ENCODE results near the gene TDRD10. TPM values are rescaled to one million over a fixed set of nuclear protein-coding genes. Genes with fewer than 3 reads are reported as not detected.

The TDRD10 gene
- total RNA-seq, 4 donors from 2014 or later, result 2.3 to 5.0 (median 4.3) TPM

GRCh38 chr1:154581766-154582165 lies 79.7 kb downstream of the TDRD10 start:
- no peak overlapping the region for H3K27ac ChIP-seq (replicated peaks in 1 of 4)
- no peak overlapping the region for H3K4me3 ChIP-seq
- intact Hi-C loops (cut with DNase I), result no loop called here
- no peaks in the 10 kb centered on the region for H3K9me3 ChIP-seq
- no peaks in the 10 kb centered on the region for H3K27me3 ChIP-seq
- H3K4me1 ChIP-seq, result peaks cover 15 to 22% (median 20%) of the 10 kb centered on the region in 4 donors
- TF ChIP-seq POLR2AphosphoS5 (IDR thresholded peaks at IDR 0.05) (no peak), POLR2A (IDR thresholded peaks at IDR 0.05; ENCODE audit: low read depth) (no peak), CTCF (IDR thresholded peaks at IDR 0.05) (no peak), EP300 (IDR thresholded peaks at IDR 0.05) (no peak)
- 71% methylated on average over 3 of the region's 3 CpGs for WGBS
- no peak for DNase-seq (ENCODE audit: extremely low spot score)
- peaks cover 46 to 92% (median 87%) of the 10 kb centered on the region in 4 donors for H3K36me3 ChIP-seq

GRCh38 chr1:154582885-154583284 lies 80.9 kb downstream of the TDRD10 start:
- TF ChIP-seq EP300 (IDR thresholded peaks at IDR 0.05), result no peak
- TF ChIP-seq POLR2AphosphoS5 (IDR thresholded peaks at IDR 0.05), result no peak
- TF ChIP-seq POLR2A (IDR thresholded peaks at IDR 0.05; ENCODE audit: low read depth), result no peak
- no peak overlapping the region for H3K27ac ChIP-seq (replicated peaks in 1 of 4)
- H3K27me3 ChIP-seq, result no peaks in the 10 kb centered on the region
- H3K4me3 ChIP-seq, result no peak overlapping the region
- H3K36me3 ChIP-seq, result peaks cover 57 to 100% (median 98%) of the 10 kb centered on the region in 4 donors
- 82% methylated on average over 6 of the region's 6 CpGs for WGBS
- H3K4me1 ChIP-seq, result peaks cover 12 to 15% (median 13%) of the 10 kb centered on the region in 4 donors
- intact Hi-C loops (cut with DNase I), result no loop called here
- no peaks in the 10 kb centered on the region for H3K9me3 ChIP-seq
- no peak for DNase-seq (ENCODE audit: extremely low spot score)

GRCh38 chr1:154583773-154584172 lies 81.8 kb downstream of the TDRD10 start:
- WGBS, result 28% methylated on average over 8 of the region's 9 CpGs
- H3K36me3 ChIP-seq, result peaks cover 66 to 100% (median 99%) of the 10 kb centered on the region in 4 donors
- no peak overlapping the region for H3K4me3 ChIP-seq
- intact Hi-C loops (cut with DNase I), result no loop called here
- peaks cover 4 to 10% (median 7%) of the 10 kb centered on the region in 4 donors for H3K4me1 ChIP-seq
- H3K9me3 ChIP-seq, result no peaks in the 10 kb centered on the region
- H3K27me3 ChIP-seq, result no peaks in the 10 kb centered on the region
- H3K27ac ChIP-seq (replicated peaks in 1 of 4), result peak overlapping the region in 1 of 4 donors; percentile 4
- no peak for DNase-seq (ENCODE audit: extremely low spot score)
- TF ChIP-seq POLR2A (IDR thresholded peaks at IDR 0.05; ENCODE audit: low read depth), result no peak
- peak in 1 of 2 donors; percentile 13 for TF ChIP-seq POLR2AphosphoS5 (IDR thresholded peaks at IDR 0.05)

GRCh38 chr1:154584267-154584994 lies 82.4 kb downstream of the TDRD10 start:
- H3K27ac ChIP-seq (replicated peaks in 1 of 4), result peak overlapping the region in 1 of 4 donors; percentile 4
- H3K4me1 ChIP-seq, result peaks cover 4 to 10% (median 7%) of the 10 kb centered on the region in 4 donors
- TF ChIP-seq POLR2A (IDR thresholded peaks at IDR 0.05; ENCODE audit: low read depth) (no peak), EP300 (IDR thresholded peaks at IDR 0.05) (no peak), CTCF (IDR thresholded peaks at IDR 0.05) (no peak), POLR2AphosphoS5 (IDR thresholded peaks at IDR 0.05) (no peak)
- peaks cover 73 to 100% (median 99%) of the 10 kb centered on the region in 4 donors for H3K36me3 ChIP-seq
- H3K4me3 ChIP-seq, result no peak overlapping the region
- intact Hi-C loops (cut with DNase I), result no loop called here
- 79% methylated on average over 9 of the region's 9 CpGs for WGBS
- no peak for DNase-seq (ENCODE audit: extremely low spot score)
- H3K9me3 ChIP-seq, result no peaks in the 10 kb centered on the region
- H3K27me3 ChIP-seq, result no peaks in the 10 kb centered on the region

- H3K36me3 ChIP-seq, result peaks cover 85 to 100% (median 99%) of the 10 kb centered on the region in 4 donors
- intact Hi-C loops (cut with DNase I), result no loop called here
- WGBS, result 78% methylated on average over 10 of the region's 10 CpGs
Measured at GRCh38 chr1:154586231-154586630, 84.2 kb downstream of the TDRD10 start.

More at GRCh38 chr1:154586231-154586630, 84.2 kb downstream of the TDRD10 start:
- Histone ChIP-seq H3K9me3 (no peaks in the 10 kb centered on the region), H3K27me3 (no peaks in the 10 kb centered on the region), H3K4me1 (peaks cover 4 to 10% (median 7%) of the 10 kb centered on the region in 4 donors), H3K4me3 (no peak overlapping the region), H3K27ac (replicated peaks in 1 of 4) (no peak overlapping the region)
- TF ChIP-seq EP300 (IDR thresholded peaks at IDR 0.05) (no peak), POLR2A (IDR thresholded peaks at IDR 0.05; ENCODE audit: low read depth) (no peak), POLR2AphosphoS5 (IDR thresholded peaks at IDR 0.05) (no peak), CTCF (IDR thresholded peaks at IDR 0.05) (no peak)
- no peak for DNase-seq (ENCODE audit: extremely low spot score)

All from esophagus muscularis mucosa (tissue), 4 donors.